GM18502 (cell line): ENCODE data around the gene ADAP2.
A peak's percentile ranks its signal among the peaks of the same experiment; 100 is the strongest.
"Not testable (repeated sequence)": the region's sequence is repeated elsewhere in the genome, so short reads cannot be mapped to it uniquely, and the experiment has no call there.

Experiments used
- ATAC-seq: cut with Tn5 transposase; IDR thresholded peaks from one replicate; pipeline ENCODE4 v1.9.1; 2021; ENCODE audit warnings: mild to moderate bottlenecking; ENCODE audit not compliant: unreplicated experiment, poor library complexity

The ADAP2 gene

GRCh38 chr17:30965686-30966085 lies 43.9 kb downstream of the ADAP2 start:
- ATAC-seq: no peak

- ATAC-seq: not testable (repeated sequence)
Observed at GRCh38 chr17:30967911-30968310, 46.2 kb downstream of the ADAP2 start.

- peak; percentile 40 for ATAC-seq
Observed at GRCh38 chr17:30969989-30970830, 48.5 kb downstream of the ADAP2 start.

GRCh38 chr17:30970831-30971567 lies 49.3 kb downstream of the ADAP2 start, which contains the start of gene RNF135:
Gene RNF135 (plus strand): TSS chr17:30971039. CDS start chr17:30971074, 35 bp downstream.
- peak; percentile 80 for ATAC-seq

- no peak for ATAC-seq
Observed at GRCh38 chr17:30975042-30975820, 53.5 kb downstream of the ADAP2 start.

- not testable (repeated sequence) for ATAC-seq
Observed at GRCh38 chr17:30979919-30980318, 58.2 kb downstream of the ADAP2 start.

- no peak for ATAC-seq
Observed at GRCh38 chr17:30981531-30982519, 60.1 kb downstream of the ADAP2 start.

- ATAC-seq: no peak
Observed at GRCh38 chr17:30982855-30983254, 61.1 kb downstream of the ADAP2 start.

GRCh38 chr17:30990458-30990857 lies 68.7 kb downstream of the ADAP2 start:
- ATAC-seq: no peak

GRCh38 chr17:30992551-30992950 lies 70.8 kb downstream of the ADAP2 start:
- ATAC-seq: no peak

GRCh38 chr17:30995347-30995746 lies 73.6 kb downstream of the ADAP2 start:
- ATAC-seq: no peak

- no peak for ATAC-seq
Observed at GRCh38 chr17:30996486-30996885, 74.7 kb downstream of the ADAP2 start.

- no peak for ATAC-seq
Observed at GRCh38 chr17:30997270-30997669, 75.5 kb downstream of the ADAP2 start.

GRCh38 chr17:30997842-30998241 lies 76.1 kb downstream of the ADAP2 start:
- no peak for ATAC-seq

- ATAC-seq: no peak
Observed at GRCh38 chr17:31002047-31002446, 80.3 kb downstream of the ADAP2 start.

GRCh38 chr17:31003225-31003866 lies 81.6 kb downstream of the ADAP2 start:
- ATAC-seq: no peak

- no peak for ATAC-seq
Observed at GRCh38 chr17:31004160-31004559, 82.4 kb downstream of the ADAP2 start.

- ATAC-seq: no peak
Observed at GRCh38 chr17:31007695-31008373, 86.1 kb downstream of the ADAP2 start.
